HG03060 (cell line): ENCODE measurements around the gene TREX2.

Experiments
- ATAC-seq: cut with Tn5 transposase; IDR thresholded peaks from one replicate; pipeline ENCODE4 v1.9.1; 2021; ENCODE audit warnings: low read depth, moderate number of reproducible peaks; ENCODE audit not compliant: unreplicated experiment

The TREX2 gene

DNA sequence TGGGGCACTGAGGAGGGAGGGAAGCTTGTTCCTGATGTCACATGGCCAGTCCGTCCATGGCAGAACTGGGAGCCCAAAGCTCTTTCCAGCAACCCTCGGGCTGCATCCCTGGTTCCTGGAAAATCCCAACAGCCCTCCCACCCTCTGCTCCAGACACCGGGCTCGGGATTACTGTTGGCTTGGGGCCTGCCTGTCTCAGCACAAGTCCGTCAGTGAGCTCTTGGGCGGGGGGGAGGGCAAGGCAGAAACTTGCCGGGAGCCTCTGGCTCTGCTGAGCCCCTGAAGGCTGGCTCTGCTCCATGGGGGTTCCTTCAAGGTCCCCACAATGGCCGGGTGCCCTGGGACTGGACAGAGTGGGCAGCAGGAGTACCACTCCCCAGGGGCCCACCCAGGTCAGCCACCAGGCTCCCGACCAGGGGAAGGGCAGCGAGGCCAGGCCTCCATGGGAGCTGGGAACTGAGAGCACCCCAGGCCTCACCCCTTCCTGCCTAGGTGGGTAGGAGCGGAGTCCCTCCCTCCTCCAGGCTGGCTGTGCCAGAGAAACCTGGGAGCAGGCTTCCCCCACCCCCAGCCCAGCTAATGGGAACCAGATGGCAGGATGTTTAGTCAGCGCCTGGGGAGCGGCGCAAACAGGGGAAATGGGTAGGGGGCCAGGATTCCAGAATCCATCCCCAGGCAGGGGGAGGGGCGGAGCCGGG, 31.0 kb upstream of the TREX2 start:
- no peak for ATAC-seq

DNA sequence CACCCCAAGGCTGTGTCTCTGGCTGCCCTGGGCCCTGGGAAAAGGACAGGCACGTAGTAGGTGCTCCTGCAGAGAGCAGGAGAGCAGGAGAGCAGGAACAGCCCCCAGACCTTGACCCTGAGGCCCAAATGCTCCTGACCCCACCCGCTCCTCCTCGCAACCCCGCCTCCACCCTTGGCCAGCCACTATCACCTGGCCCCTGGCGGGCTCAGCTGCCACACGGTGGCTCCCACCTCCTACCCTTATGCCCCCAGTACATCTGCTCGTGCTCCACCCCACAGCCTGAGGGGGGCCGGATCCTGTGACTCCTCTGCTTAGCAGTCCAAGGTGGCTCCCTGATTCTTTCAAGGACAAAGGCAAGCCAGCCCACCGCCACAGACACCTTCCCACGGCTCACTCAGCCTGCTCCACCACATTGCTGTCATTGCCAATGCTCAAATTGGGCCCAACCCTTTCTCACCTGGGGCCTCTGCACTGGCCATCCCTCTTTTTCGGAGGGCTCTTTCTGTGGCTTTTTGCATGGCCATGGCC, 30.0 kb upstream of the TREX2 start:
- ATAC-seq, result no peak

- no peak for ATAC-seq
These were observed 29.4 kb upstream of the TREX2 start for GRCh38 chrX:153475271-153475670.

DNA sequence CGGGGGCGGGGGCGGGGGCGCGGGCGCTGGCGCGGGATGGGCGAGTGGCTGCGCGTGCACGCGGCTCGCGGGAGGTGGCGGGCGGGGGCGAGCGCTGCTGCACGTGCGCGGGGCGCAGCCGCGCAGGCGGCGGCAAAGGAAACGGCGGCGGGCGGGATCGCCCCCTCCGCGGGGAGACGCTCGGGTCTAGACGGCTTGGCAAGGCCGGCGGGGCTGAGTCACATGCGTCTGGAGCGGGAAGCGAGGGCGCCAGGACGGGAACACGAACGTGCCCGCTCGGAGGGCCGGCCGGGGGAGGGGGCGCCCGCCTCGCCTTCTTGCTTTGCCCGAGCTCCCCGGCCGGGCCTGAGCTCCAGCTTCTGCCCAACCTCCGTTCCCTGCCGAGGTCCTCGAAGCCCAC, 28.9 kb upstream of the TREX2 start:
- ATAC-seq, result no peak

DNA sequence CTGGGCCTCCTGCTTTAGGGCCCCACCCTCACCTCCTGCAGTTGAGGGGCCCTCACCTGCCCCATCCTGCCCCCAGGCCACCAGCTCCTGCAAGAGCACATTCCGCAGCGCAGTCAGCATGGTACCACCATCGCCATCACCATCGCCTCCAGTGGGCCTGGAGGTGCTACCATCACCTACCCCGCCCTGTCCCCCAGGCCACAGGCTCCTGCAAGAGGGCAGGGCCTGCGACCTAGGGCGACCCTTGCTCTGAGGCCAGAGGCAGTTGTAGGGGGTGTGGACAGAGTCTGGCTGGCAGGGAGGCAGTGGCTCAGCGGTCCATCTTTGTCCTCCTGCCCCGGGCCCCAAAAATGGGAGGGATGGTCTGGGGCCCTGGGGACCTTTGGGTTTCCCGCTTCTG, 28.4 kb upstream of the TREX2 start:
- no peak for ATAC-seq

DNA sequence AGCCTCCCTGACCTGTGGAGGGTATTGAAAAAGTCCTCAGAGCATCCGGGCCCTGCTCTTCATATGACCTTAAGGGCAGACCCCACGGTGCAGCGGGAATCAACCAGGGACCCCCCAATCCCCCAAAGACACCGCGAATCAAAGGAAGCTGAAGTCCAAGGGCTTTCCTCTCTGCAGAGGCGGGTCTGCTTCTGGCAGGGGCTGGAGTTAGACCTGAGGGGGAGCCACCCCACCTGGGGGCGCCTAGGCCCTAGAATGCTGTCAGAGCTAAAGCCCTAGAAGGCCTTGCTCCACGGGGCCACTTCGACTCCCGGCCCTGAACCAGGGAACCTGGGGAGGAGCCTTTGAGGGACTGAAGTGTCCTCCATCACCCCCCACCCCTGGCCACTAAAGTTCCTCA, 27.3 kb upstream of the TREX2 start:
- ATAC-seq, result no peak

DNA sequence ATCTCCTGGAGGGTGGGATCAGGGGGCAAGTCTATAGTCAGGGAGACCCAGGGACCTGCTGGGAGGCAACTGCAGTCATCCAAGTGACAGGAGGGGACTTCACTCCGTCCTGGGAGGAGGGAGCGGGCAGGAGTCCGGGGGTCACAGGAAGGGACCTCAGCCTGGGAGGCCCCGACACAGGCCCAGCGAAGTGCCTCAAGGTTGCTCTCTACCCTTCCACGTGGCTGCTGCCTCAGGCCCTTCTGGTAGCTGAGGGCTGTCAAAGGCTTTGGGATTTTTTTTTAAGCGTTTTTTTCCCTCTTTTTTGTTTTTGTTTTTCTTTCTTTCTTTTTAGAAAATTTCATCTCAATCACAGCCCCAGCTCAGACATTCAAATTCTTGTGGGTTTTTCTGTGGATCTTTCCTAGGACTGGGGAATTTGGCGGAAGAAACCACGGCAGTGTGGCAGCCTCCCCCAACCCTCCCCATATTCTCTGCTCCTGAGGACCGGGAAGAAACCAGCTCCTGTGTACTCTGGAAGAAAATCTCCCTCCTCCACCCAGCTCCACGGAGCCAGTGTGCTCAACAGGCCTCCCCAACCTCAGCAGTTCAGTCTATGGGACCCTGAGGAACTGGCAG, 25.9 kb upstream of the TREX2 start:
- no peak for ATAC-seq

- ATAC-seq, result peak; percentile 47
These were observed 24.8 kb upstream of the TREX2 start, which contains the start of gene HAUS7 for GRCh38 chrX:153470411-153471363. TSS of gene HAUS7 (minus strand) at chrX:153470576. CDS start at chrX:153470557, 19 bp downstream.

GRCh38 chrX:153469811-153470410, 24.1 kb upstream of the TREX2 start:
- ATAC-seq, result peak; percentile 24

DNA sequence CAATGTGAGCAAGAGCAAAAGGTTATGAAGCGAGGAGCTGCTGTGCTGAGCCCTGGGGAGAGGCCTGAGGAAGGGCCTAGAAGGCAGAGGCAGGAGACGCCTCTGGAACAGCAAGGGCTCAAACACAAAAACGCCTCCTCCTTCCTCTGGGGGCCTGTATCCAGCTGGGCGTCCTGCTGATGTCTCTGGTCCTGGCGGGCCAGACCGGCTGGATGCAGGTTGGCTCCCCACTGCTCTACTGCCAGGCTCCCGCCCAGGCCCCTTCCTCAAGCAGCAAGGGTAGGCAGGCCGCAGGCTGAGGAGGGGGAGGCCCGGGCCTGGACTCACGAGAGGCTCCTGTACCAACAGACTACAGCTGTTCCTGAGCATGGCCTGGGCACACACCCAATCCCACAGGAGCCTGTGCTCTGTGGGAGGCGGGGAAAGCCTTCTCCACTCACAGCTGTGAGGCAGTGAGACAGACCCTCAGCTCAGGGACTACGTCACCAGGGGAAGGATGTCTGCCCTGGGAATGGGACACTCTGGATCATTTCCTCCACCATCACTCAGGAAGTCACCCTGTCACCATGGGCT, 22.2 kb upstream of the TREX2 start:
- no peak for ATAC-seq

GRCh38 chrX:153465691-153466380, 20.0 kb upstream of the TREX2 start:
- ATAC-seq, result no peak

DNA sequence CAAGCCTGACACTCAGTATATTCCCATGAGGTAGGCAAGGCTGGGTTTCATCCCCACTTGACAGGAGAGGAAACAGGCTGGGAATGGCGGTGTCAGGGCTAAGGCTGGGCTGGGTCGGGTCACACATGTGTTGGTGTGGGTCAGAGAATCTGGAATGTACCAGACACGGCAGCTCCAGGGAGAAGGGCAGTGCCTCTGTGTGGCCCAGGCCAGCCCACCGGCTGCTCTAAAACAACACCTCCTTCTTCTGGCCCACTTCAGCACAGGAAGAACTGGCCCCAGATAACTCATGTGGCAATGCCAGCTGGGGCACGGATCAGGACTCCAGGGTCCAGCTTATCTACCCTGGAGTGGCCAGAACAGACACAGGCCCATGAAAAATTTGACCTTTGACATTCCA, 18.3 kb upstream of the TREX2 start:
- ATAC-seq, result no peak

GRCh38 chrX:153463556-153463955, 17.7 kb upstream of the TREX2 start:
- no peak for ATAC-seq

- no peak for ATAC-seq
These were observed 17.2 kb upstream of the TREX2 start for GRCh38 chrX:153463031-153463430.

GRCh38 chrX:153462291-153462690, 16.4 kb upstream of the TREX2 start:
- no peak for ATAC-seq

DNA sequence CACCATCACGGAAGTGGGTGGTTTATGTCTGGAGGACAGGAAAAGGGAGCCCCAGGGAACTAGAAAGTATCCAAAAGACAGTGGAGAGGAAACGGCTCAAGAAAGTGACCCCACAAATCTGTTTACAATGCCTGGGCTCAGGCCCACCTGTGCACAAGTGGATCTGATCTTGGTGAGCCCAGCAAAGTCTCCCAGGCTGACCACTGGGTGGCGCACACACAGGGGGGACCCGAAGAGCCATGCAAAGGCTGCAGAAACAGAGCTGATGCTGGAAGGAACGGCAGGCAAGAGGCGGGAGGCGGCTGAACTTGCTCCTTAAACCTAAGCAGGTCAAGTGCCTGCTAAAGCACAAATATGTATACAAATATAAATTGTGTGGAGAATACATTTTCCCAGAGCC, 15.0 kb upstream of the TREX2 start:
- no peak for ATAC-seq

DNA sequence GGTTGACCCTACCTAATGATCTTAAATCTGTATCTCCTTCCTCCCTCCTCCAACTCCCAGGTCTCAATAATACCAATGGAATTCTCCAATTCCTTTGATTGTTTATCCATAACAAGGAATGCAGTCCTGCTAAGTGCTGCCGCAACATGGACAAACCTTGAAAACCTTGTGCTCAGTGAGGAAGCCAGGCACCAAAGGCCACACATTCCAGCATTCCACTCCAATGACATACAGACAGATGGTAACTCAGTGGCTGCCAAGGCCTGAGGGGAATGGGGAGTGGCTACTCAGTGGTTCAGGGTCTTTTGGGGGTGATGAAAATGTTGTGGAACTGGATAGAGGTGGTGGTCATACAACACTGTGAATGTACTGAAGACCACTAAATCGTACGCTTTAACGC, 14.1 kb upstream of the TREX2 start:
- ATAC-seq, result no peak

GRCh38 chrX:153458476-153458875, 12.6 kb upstream of the TREX2 start:
- ATAC-seq, result no peak

- no peak for ATAC-seq
These were observed 12.1 kb upstream of the TREX2 start for GRCh38 chrX:153457827-153458466.
